ENCODE results near the gene CCNG2. TPM values are rescaled to one million over a fixed set of nuclear protein-coding genes. Genes with fewer than 3 reads are reported as not detected.
"Not testable (repeated sequence)": the region's sequence is repeated elsewhere in the genome, so short reads cannot be mapped to it uniquely, and the experiment has no call there.

The CCNG2 gene
- total RNA-seq, 1 experiment from 2014 or later: 23.5 TPM

GRCh38 chr4:77127215-77127614 is 29.8 kb upstream of the CCNG2 start:
- POLR2A ChIA-PET: interaction anchor here (1.3 kb wide), 1 partner anchor 18 kb away, joined by 5 read pairs; no protein-coding TSS in a partner anchor
- Mint-ChIP-seq H3K4me3 (ENCODE audit: unreplicated experiment) (no peak overlapping the region), H3K27me3 (ENCODE audit: insufficient read depth, unreplicated experiment) (no peaks in the 10 kb centered on the region), H3K27ac (ENCODE audit: low read depth, unreplicated experiment) (no peak overlapping the region), H3K9me3 (ENCODE audit: unreplicated experiment) (no peaks in the 10 kb centered on the region), H3K36me3 (ENCODE audit: insufficient read depth, unreplicated experiment) (no peaks in the 10 kb centered on the region), H3K4me1 (ENCODE audit: insufficient read depth, unreplicated experiment) (no peaks in the 10 kb centered on the region)
- CTCF ChIA-PET: interaction anchor here (1.3 kb wide), 1 partner anchor 32 kb away, joined by 6 read pairs; no protein-coding TSS in a partner anchor
- intact Hi-C loops (cut with micrococcal nuclease): no loop called here
- no TSS peak for BruUV-seq (replicated peaks)
- DNase-seq (ENCODE audit: unreplicated experiment): no peak
- no peak for TF ChIP-seq CTCF (IDR thresholded peaks at IDR 0.05; ENCODE audit: unreplicated experiment)

- intact Hi-C loops (cut with micrococcal nuclease): no loop called here
- CTCF ChIA-PET: interaction anchor here (0.9 to 1.3 kb wide), 2 partner anchors 12 to 32 kb away, joined by 3 to 6 read pairs; no protein-coding TSS in a partner anchor
- Mint-ChIP-seq H3K27ac (ENCODE audit: low read depth, unreplicated experiment) (no peak overlapping the region), H3K9me3 (ENCODE audit: unreplicated experiment) (no peaks in the 10 kb centered on the region), H3K27me3 (ENCODE audit: insufficient read depth, unreplicated experiment) (no peaks in the 10 kb centered on the region), H3K36me3 (ENCODE audit: insufficient read depth, unreplicated experiment) (no peaks in the 10 kb centered on the region), H3K4me1 (ENCODE audit: insufficient read depth, unreplicated experiment) (no peaks in the 10 kb centered on the region), H3K4me3 (ENCODE audit: unreplicated experiment) (no peak overlapping the region)
- BruUV-seq (replicated peaks): no TSS peak
- POLR2A ChIA-PET: interaction anchor here (0.8 to 1.5 kb wide), 4 partner anchors 12 to 29 kb away, joined by 3 to 6 read pairs (median 4); partner anchors contain the start of gene CCNG2
- no peak for DNase-seq (ENCODE audit: unreplicated experiment)
- no peak for TF ChIP-seq CTCF (IDR thresholded peaks at IDR 0.05; ENCODE audit: unreplicated experiment)
These were observed 29.0 kb upstream of the CCNG2 start for GRCh38 chr4:77127837-77128621.

- no TSS peak for BruUV-seq (replicated peaks)
- ChIA-PET CTCF (interaction anchor here (0.8 to 1.1 kb wide), 2 partner anchors 16 to 49 kb away, joined by 3 read pairs; no protein-coding TSS in a partner anchor), POLR2A (interaction anchor here (0.6 kb wide), 1 partner anchor 31 kb away, joined by 3 read pairs; no protein-coding TSS in a partner anchor)
- Mint-ChIP-seq H3K36me3 (ENCODE audit: insufficient read depth, unreplicated experiment) (no peaks in the 10 kb centered on the region), H3K9me3 (ENCODE audit: unreplicated experiment) (no peaks in the 10 kb centered on the region), H3K27ac (ENCODE audit: low read depth, unreplicated experiment) (no peak overlapping the region), H3K27me3 (ENCODE audit: insufficient read depth, unreplicated experiment) (no peaks in the 10 kb centered on the region), H3K4me1 (ENCODE audit: insufficient read depth, unreplicated experiment) (no peaks in the 10 kb centered on the region), H3K4me3 (ENCODE audit: unreplicated experiment) (no peak overlapping the region)
- intact Hi-C loops (cut with micrococcal nuclease): no loop called here
- no peak for TF ChIP-seq CTCF (IDR thresholded peaks at IDR 0.05; ENCODE audit: unreplicated experiment)
- DNase-seq (ENCODE audit: unreplicated experiment): no peak
These were observed 24.2 kb upstream of the CCNG2 start for GRCh38 chr4:77132652-77133312.

GRCh38 chr4:77137448-77137847 is 19.6 kb upstream of the CCNG2 start:
- DNase-seq (ENCODE audit: unreplicated experiment); H3K9me3 Mint-ChIP-seq (ENCODE audit: unreplicated experiment); intact Hi-C loops (cut with micrococcal nuclease); H3K4me1 Mint-ChIP-seq (ENCODE audit: insufficient read depth, unreplicated experiment); H3K27me3 Mint-ChIP-seq (ENCODE audit: insufficient read depth, unreplicated experiment); BruUV-seq (replicated peaks); H3K4me3 Mint-ChIP-seq (ENCODE audit: unreplicated experiment); H3K27ac Mint-ChIP-seq (ENCODE audit: low read depth, unreplicated experiment); H3K36me3 Mint-ChIP-seq (ENCODE audit: insufficient read depth, unreplicated experiment): not testable (repeated sequence)
- POLR2A ChIA-PET: interaction anchor here (0.6 to 1.4 kb wide), 5 partner anchors 9 to 65 kb away, joined by 3 to 6 read pairs (median 3); partner anchors contain the start of gene CCNI
- CTCF ChIA-PET: interaction anchor here (0.6 kb wide), 1 partner anchor 42 kb away, joined by 5 read pairs; no protein-coding TSS in a partner anchor

All from MCF 10A (cell line).